Endometrial microvascular endothelial cells (primary cell): ENCODE measurements around the gene GSTA5. TPM values are rescaled to one million over a fixed set of nuclear protein-coding genes. Genes with fewer than 3 reads are reported as not detected.
"Not testable (repeated sequence)": the region's sequence is repeated elsewhere in the genome, so short reads cannot be mapped to it uniquely, and the experiment has no call there.

Source experiments
- in situ Hi-C: cut with HindIII; loops from 2 replicates; pipeline ENCODE4 v1.10.0; 2017; ENCODE audit warnings: low sequenced_read_pairs, low pct_unique_long_range_greater_than_20kb; ENCODE audit errors: inconsistent ontology term
- total RNA-seq: library from RNA; depleted of rRNA; stranded (reverse); fragments of >200 nt; gene quantifications from one replicate; pipeline ENCODE4 v1.2.3, GENCODE V29; 2015; ENCODE audit errors: inconsistent ontology term

The GSTA5 gene
- total RNA-seq, 1 donor from 2014 or later: not detected

DNA sequence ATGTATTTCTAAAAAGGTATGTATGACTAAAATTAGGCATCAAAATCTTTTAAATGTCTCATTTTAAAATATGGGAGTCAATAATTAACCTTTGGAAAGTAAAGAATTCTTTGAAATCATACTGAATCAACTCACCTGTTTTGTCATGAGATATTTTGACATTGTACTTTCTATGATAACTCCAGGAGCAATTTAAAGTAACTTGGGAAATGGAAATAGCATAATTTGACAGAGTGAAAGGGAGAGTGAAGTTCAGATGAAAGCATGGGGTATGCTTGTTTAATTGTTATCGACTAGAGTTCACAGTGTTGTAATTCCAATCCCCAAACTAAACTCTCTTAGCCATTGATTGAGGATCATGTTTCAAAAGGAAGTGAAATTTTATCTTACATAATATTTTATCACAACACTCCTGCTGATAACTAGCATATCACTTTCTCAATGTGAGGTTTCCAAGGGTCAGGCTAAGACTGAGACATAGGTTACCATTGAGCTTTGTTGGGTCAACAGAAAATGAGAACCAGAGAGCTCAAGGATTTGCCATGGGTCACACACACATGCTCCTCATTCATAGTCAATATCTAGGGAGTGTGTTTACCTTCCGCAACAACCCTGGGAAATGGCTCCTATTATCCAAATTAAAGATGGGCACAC, 39.3 kb downstream of the GSTA5 start:
- in situ Hi-C loops: no loop called here

DNA sequence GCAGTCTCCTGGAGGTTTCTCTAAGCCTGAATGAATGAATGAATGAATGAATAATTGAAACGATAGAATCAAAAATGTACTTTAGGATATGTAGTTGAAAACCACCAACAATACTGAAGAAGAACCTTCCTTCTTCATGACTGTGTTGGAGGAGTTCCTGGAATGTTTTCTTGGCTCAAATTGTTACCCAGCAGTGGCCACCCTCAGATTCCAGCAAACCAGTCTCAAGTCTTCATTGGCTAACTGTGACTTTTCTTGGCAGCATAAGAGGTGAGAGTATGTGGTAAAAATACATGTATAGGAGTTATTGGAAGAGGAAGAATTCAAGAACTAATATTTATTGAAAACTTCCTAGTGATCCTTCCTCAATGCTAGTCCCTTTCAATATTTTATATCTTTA, 41.3 kb downstream of the GSTA5 start:
- in situ Hi-C loops: not testable (repeated sequence)

- in situ Hi-C loops: not testable (repeated sequence)
These were observed 46.2 kb downstream of the GSTA5 start for GRCh38 chr6:52794366-52794765.

GRCh38 chr6:52790861-52791260, 49.8 kb downstream of the GSTA5 start:
- in situ Hi-C loops: no loop called here

- in situ Hi-C loops: not testable (repeated sequence)
These were observed 51.0 kb downstream of the GSTA5 start for GRCh38 chr6:52789658-52790057.

- in situ Hi-C loops: no loop called here
These were observed 52.1 kb downstream of the GSTA5 start for GRCh38 chr6:52788478-52788877.

GRCh38 chr6:52787917-52788316, 52.7 kb downstream of the GSTA5 start:
- in situ Hi-C loops: no loop called here

DNA sequence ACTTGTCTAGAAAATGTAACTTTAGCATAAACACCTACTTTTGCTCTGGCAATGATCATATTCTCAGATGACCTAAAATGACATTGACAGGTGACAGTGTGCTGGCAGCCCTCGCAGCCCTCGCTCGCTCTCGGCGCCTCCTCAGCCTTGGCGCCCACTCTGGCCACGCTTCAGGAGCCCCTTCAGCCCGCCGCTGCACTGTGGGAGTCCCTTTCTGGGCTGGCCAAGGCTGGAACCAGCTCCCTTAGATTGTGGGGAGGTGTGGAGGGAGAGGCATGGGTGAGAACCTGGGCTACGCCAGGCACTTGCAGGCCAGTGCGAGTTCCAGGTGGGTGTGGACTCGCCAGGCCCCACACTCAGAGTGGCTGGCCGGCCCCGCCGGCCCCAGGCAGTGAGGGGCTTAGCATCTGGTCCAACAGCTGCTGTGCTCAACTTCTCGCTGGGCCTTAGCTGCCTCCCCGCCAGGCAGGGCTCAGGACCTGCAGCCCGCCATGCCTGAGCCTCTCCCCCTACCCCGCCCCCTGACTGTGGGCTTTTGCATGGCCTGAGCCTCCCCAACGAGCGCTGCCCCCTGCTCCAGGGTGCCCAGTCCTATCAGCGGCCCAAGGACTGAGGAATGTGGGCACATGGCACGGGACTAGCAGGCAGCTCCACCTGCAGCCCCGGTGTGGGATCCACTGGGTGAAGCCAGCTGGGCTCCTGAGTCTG, 54.2 kb downstream of the GSTA5 start:
- in situ Hi-C loops: no loop called here

DNA sequence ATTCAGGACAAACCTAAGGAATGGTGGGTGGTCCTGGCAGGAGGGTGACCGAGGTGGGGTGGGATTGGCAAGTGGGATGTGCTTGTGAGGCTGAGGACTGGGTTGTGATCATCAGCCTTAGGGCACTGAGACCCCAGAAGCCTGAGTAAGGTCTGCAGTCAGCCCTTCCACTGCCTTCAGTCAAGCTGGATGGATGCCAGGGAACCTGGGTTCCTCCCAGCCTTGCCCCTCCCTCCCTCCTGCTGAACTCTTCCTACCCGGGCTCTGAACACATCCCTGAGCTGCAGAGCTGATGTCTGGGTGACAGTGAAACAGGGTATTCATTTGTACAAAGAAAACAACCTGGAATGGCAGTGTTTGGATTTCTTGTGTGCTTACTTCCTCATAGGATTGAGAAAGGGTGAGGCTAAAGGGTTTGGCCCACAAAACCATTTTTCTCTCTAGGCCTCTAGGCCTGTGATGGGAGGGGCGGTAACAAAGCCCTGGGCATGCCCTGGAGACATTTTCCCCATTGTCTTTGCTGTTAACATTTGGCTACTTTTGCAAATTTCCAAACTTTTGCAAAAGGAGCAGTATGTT, 57.8 kb downstream of the GSTA5 start:
- in situ Hi-C loops: not testable (repeated sequence)

DNA sequence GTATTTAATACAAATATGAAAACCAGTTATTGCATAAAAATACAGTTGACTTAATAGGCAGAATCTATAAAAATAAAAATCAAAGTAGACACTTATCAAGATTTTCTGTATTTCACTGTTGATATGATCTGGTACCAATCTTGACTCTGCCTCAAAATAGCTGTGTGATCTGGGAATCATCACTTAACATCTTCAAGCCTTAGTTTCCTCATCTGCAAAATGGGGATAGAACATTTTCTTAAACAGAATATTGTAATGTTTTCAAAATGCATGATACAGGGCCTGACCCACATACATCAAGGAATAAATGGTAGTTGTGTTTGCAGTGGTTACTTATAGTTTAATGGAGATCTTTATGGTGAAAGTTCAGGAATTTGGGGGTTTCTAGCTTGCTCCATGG, 58.4 kb downstream of the GSTA5 start:
- in situ Hi-C loops: not testable (repeated sequence)

Other genes with a start within 250 kb of the GSTA5 start
- 71.1 TPM for gene TMEM14A, start 169.7 kb downstream of the GSTA5 start, total RNA-seq
- gene GSTA2, start 77.3 kb downstream of the GSTA5 start, total RNA-seq: not detected
- not detected for gene GSTA1, start 37.0 kb downstream of the GSTA5 start, total RNA-seq
- not detected for gene GSTA3, start 68.9 kb upstream of the GSTA5 start, total RNA-seq
- 42.4 TPM for gene GSTA4, start 154.5 kb upstream of the GSTA5 start, total RNA-seq
- gene CILK1, start 221.0 kb upstream of the GSTA5 start, total RNA-seq: 7.1 TPM
- gene FBXO9, start 224.6 kb upstream of the GSTA5 start, total RNA-seq: 41.0 TPM